Lower lobe of right lung (tissue), 2 donors: ENCODE data around the gene ZNF740. TPM values are rescaled to one million over a fixed set of nuclear protein-coding genes. Genes with fewer than 3 reads are reported as not detected.

Source experiments
- ATAC-seq, 2 donors: fragments of 200-7000 bp; cut with Tn5 transposase; one replicate each; pipeline ENCODE4 v1.9.1; 2020 to 2022; ENCODE audit warnings: mild to moderate bottlenecking in 2 of 2, moderate library complexity in 2 of 2
- DNase-seq: peaks from one replicate; pipeline ENCODE4 v3.0.0-alpha.2; 2020
- H3K27ac ChIP-seq: fragments of 200-600 bp; one replicate; pipeline ENCODE4 v1.8.0; 2022
- H3K27me3 ChIP-seq: fragments of 200-600 bp; one replicate; pipeline ENCODE4 v1.8.0; 2022; ENCODE audit warnings: low read depth
- H3K36me3 ChIP-seq: fragments of 200-600 bp; one replicate; pipeline ENCODE4 v1.8.0; 2022; ENCODE audit warnings: mild to moderate bottlenecking
- H3K4me1 ChIP-seq: fragments of 200-600 bp; one replicate; pipeline ENCODE4 v1.8.0; 2022
- H3K4me3 ChIP-seq: fragments of 200-600 bp; one replicate; pipeline ENCODE4 v1.8.0; 2022; ENCODE audit warnings: mild to moderate bottlenecking
- H3K9me3 ChIP-seq: fragments of 200-600 bp; one replicate; pipeline ENCODE4 v1.8.0; 2022
- intact Hi-C: fragments of 100-400 bp; cut with DNase I; formaldehyde crosslinking; loops from one replicate; pipeline ENCODE4 v1.11.0; 2022
- total RNA-seq: library from RNA; stranded (reverse); fragmentation: NEBNext Ultra II Directional; extraction: Animal tissue kit (Norgen Biotek cat#: 25700); gene quantifications from one replicate; pipeline ENCODE4 v1.2.1, GENCODE V29; 2021
- TF ChIP-seq, protein P1 (sequence below): fragments of 200-600 bp; IDR thresholded peaks from one replicate; pipeline ENCODE4 v1.8.0; 2022; ENCODE audit warnings: antibody characterized with exemption, mild to moderate bottlenecking
- donor health status: DM: no; HTN: yes; CAD: no; lungs with severe emphysema.

ZNF740 gene
- total RNA-seq, 1 donor from 2014 or later = 49.5 TPM

DNA sequence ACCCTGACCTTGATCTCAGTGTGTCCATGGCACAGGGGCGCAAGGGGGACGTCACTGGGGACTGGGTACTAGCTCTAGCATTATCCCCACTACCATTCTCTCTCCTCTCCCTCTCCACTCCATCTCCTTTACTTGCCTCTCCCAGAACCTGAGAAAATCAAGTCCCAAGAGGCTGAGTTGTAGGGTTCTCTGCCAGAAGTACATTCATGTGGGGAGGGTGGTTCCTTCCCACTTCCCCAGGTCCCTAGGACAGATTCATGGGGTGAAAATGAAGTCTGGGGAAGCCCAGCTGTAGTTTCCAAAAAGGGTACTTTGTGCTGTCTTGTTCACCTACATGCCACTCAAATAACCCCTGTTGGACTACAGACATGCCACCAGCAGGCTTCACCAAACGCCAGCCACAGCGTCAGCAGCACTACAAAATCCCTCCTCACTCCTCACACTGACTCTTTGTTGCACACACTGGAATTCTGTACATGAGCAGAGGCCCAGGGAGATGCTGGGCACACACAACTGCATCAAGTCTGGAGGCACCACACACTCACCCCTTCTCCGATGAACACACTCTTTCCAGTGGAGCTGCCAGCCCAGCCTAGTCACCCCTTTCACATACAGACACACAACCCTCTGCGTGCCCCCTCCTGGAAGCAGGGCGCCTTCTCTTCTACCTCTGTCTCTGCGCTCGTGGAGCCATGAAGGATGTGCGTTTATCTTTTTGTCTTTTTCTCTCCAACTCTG is 44.5 kb downstream of the ZNF740 start:
- intact Hi-C loops = no loop called here
- Histone ChIP-seq H3K4me1 (peaks cover 50% of the 10 kb centered on the region), H3K27me3 (no peaks in the 10 kb centered on the region), H3K4me3 (no peak overlapping the region), H3K27ac (no peak overlapping the region), H3K9me3 (no peaks in the 10 kb centered on the region), H3K36me3 (peaks cover 7% of the 10 kb centered on the region)
- TF ChIP-seq, protein P1, sequence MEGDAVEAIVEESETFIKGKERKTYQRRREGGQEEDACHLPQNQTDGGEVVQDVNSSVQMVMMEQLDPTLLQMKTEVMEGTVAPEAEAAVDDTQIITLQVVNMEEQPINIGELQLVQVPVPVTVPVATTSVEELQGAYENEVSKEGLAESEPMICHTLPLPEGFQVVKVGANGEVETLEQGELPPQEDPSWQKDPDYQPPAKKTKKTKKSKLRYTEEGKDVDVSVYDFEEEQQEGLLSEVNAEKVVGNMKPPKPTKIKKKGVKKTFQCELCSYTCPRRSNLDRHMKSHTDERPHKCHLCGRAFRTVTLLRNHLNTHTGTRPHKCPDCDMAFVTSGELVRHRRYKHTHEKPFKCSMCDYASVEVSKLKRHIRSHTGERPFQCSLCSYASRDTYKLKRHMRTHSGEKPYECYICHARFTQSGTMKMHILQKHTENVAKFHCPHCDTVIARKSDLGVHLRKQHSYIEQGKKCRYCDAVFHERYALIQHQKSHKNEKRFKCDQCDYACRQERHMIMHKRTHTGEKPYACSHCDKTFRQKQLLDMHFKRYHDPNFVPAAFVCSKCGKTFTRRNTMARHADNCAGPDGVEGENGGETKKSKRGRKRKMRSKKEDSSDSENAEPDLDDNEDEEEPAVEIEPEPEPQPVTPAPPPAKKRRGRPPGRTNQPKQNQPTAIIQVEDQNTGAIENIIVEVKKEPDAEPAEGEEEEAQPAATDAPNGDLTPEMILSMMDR = no peak
- ATAC-seq (no peak), DNase-seq (peak; percentile 26)

DNA sequence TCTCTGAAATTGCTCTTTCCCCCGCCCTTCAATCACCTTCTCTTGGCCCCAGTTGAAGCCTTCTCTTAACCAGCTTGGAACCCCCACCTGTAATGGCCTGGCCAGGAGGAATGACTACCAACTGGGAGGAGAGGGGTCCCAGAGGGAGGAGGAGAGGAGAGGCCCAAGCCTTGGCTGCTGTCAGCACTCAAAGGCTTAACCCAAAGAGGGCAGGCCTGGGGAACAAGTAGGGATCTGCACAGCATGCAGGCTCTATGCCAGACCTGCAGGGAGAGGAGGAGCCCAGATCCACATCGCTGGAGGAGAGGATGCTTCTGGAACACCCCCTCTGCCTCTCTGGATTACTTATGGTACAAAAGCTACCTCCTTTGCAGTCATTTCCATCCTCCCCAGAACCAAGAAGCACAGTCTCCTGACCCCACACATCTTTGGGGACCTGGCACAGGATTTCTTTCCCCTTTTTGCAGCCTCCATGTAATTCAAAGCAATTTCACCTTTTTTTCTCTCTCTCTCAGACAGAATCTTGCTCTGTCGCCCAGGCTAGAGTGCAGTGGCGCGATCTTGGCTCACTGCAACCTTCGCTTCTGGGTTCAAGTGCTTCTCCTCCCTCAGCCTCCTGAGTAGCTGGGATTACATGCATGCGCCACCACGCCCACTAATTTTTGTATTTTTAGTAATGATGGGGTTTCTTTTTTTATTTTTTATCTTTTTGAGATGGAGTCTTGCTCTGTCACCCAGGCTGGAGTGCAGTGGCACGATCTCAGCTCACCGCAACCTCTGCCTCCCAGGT is 45.3 kb downstream of the ZNF740 start:
- no peaks in the 10 kb centered on the region for H3K9me3 ChIP-seq
- TF ChIP-seq, protein P1 = no peak
- peaks cover 55% of the 10 kb centered on the region for H3K4me1 ChIP-seq
- ATAC-seq (no peak), DNase-seq (peak; percentile 26)
- H3K36me3 ChIP-seq = peaks cover 7% of the 10 kb centered on the region
- H3K27me3 ChIP-seq = no peaks in the 10 kb centered on the region
- no peak overlapping the region for H3K27ac ChIP-seq
- intact Hi-C loops = no loop called here
- no peak overlapping the region for H3K4me3 ChIP-seq

DNA sequence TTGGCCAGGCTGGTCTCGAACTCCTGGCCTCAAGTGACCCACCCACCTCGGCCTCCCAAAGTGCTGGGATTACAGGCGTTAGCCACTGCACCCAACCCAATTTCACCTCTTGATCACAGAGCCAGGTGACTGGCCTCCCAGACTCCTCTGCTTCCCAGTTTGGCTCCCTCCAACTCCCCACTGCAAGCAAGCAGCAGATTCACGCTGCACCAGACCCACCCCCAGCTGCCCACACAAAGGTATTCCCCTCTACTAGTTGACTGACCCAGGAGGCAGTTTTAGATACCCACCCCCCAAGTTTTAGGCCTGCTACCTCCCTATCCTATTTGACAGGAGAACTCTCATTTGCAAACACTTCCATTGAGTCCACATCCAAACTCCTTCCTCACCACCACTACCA is 46.3 kb downstream of the ZNF740 start:
- TF ChIP-seq, protein P1 = no peak
- Histone ChIP-seq H3K4me1 (peaks cover 64% of the 10 kb centered on the region), H3K4me3 (no peak overlapping the region), H3K27me3 (no peaks in the 10 kb centered on the region), H3K9me3 (no peaks in the 10 kb centered on the region), H3K36me3 (peaks cover 7% of the 10 kb centered on the region), H3K27ac (no peak overlapping the region)
- intact Hi-C loops = no loop called here
- DNase-seq = peak; percentile 17
- ATAC-seq = no peak

DNA sequence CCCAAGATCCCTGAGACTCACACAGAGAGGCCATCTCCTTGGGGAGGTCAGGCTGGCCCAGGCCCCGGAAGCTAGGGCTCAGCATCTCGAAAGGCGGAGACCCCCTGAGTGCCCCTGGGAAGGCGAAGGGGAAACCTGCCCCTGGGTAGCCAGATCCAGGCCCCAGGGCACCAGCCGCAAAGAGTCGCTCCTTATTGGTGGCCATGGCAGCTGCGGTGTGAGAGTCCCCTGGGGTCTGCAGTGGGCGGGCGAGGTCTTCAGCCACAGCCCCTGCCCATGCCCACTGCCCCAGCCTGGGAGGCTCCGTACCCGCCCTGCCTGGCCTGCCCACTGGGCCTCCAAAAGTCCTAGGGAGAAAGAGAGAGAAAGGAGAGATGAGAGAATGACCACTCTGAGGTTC is 46.8 kb downstream of the ZNF740 start:
- DNase-seq (peak; percentile 32), ATAC-seq (no peak)
- Histone ChIP-seq H3K9me3 (no peaks in the 10 kb centered on the region), H3K27me3 (no peaks in the 10 kb centered on the region), H3K4me3 (no peak overlapping the region), H3K36me3 (peaks cover 7% of the 10 kb centered on the region), H3K27ac (no peak overlapping the region), H3K4me1 (peaks cover 61% of the 10 kb centered on the region)
- TF ChIP-seq, protein P1 = no peak
- intact Hi-C loops = no loop called here

DNA sequence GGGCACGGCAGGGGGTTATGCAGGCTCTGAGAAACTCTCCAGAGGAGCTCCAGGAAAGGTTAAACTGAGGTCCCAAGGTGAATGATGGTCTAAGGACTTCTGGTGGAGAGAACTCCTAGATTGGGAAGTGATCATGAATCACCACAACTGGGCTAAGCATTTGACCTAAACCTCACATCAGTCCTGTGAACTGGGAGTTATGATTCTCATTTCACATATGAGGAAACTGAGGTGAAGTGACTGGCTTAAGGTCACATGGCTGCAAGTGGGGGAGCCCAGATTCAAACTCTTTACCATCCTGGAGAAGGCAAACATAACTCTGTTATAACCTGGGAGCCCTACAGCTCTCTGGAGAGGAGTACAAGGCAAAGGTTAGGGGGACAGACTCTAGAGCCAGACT is 47.3 kb downstream of the ZNF740 start:
- Histone ChIP-seq H3K4me1 (peaks cover 61% of the 10 kb centered on the region), H3K27me3 (no peaks in the 10 kb centered on the region), H3K27ac (no peak overlapping the region), H3K9me3 (no peaks in the 10 kb centered on the region), H3K4me3 (no peak overlapping the region), H3K36me3 (peaks cover 7% of the 10 kb centered on the region)
- no peak for DNase-seq
- TF ChIP-seq, protein P1 = no peak
- intact Hi-C loops = no loop called here
- ATAC-seq = no peak
